HUES64 (cell line): ENCODE measurements around the gene NT5C3B.
"Not testable (repeated sequence)": the region's sequence is repeated elsewhere in the genome, so short reads cannot be mapped to it uniquely, and the experiment has no call there.

Experiments used
- H3K27ac ChIP-seq: 2 replicates; pipeline ENCODE4 v1.7.0; 2013; ENCODE audit warnings: low read depth, low read length, inconsistent platforms
- H3K27me3 ChIP-seq: 2 replicates; pipeline ENCODE4 v1.6.1; 2013; ENCODE audit warnings: mild to moderate bottlenecking, low read length; ENCODE audit not compliant: insufficient read depth
- H3K36me3 ChIP-seq: 2 replicates; pipeline ENCODE4 v1.6.1; 2013; ENCODE audit warnings: mild to moderate bottlenecking, low read length; ENCODE audit not compliant: insufficient read depth
- H3K4me1 ChIP-seq: 2 replicates; pipeline ENCODE4 v1.6.1; 2013; ENCODE audit warnings: mild to moderate bottlenecking, low read length, moderate library complexity; ENCODE audit not compliant: insufficient read depth
- H3K4me3 ChIP-seq: 2 replicates; pipeline ENCODE4 v1.5.1; 2013; ENCODE audit warnings: mild to moderate bottlenecking, low read length, moderate library complexity
- H3K9ac ChIP-seq: 2 replicates; pipeline ENCODE4 v1.6.1; 2013; ENCODE audit warnings: mild to moderate bottlenecking, low read depth, low read length
- H3K9me3 ChIP-seq: 2 replicates; pipeline ENCODE4 v1.6.1; 2013; ENCODE audit warnings: low read depth, low read length; ENCODE audit not compliant: insufficient read depth
- WGBS: fragments of 150-250, 120-280 bp; methylation state at CpG from one replicate; pipeline ENCODE4 v1.1.7; 2013; ENCODE audit warnings: missing lambda C conversion rate; 5-methylcytosine and 5-hydroxymethylcytosine counted together

Gene NT5C3B

DNA sequence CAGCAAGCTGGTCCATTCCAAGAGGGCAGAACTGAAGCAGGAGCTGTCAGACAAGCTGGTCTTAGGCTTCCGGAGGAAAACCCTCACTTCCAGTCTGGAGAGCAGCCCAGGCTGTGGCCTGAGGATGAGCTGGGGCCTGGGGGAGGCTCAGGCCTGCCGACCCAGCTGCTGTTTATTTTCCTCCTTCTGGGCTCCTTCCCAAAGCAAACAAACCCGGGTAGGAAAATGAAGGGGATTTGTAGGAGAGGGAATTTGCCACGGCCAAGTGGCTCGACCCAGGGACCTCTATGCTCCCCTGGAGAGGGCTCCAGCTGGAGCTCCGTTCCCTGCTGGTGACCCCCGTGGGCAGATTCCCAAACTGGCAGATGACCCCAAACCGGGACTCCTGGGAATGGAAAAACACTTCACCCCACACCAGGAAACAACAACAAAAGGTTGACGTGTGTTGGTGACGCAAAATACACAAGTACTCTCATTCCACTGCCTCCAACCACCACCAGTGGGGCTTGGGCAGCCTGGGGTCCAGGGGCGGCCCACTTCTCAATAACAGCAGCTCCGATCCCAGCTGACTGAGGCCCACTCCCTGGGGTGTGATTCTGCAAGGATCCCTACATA is 58.4 kb downstream of the NT5C3B start:
- Histone ChIP-seq H3K9ac (peak overlapping the region; percentile 34; the same call in 1 of the 2 replicates), H3K4me1 (peaks cover 45% of the 10 kb centered on the region), H3K36me3 (peaks cover 2% of the 10 kb centered on the region; the same call in 1 of the 2 replicates), H3K9me3 (no peaks in the 10 kb centered on the region), H3K27ac (peak overlapping the region; percentile 76; the same call in 1 of the 2 replicates), H3K4me3 (no peak overlapping the region), H3K27me3 (no peaks in the 10 kb centered on the region)
- WGBS: 67% methylated on average over 12 of the region's 12 CpGs

DNA sequence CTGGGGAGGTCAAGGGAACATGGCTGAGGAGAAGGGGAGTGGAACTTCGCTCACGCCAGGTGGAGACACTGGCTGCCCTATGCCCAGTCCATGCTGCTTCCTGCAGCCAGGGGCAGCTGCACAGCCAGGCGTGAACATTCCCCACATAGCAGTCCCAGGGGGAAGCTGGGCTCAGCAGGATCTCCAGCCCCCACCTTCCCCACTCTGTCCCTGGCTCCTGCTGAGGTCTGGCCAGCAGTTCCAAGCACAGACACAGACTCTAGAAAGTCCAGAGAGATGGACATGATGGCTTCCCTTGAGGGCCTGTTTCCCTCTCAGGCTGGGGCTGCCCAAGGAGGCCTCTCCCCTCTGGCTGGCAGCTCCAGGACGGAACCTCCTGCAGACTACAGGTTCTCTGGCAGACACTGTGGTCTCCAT is 58.9 kb downstream of the NT5C3B start:
- 77% methylated on average over 4 of the region's 4 CpGs for WGBS
- Histone ChIP-seq H3K36me3 (peaks cover 6% of the 10 kb centered on the region; the same call in 1 of the 2 replicates), H3K9me3 (no peaks in the 10 kb centered on the region), H3K27me3 (no peaks in the 10 kb centered on the region), H3K4me3 (no peak overlapping the region), H3K27ac (peak overlapping the region; percentile 76; the same call in 1 of the 2 replicates), H3K4me1 (peaks cover 46% of the 10 kb centered on the region), H3K9ac (peak overlapping the region; percentile 34; the same call in 1 of the 2 replicates)

GRCh38 chr17:41776262-41776900 is 59.7 kb downstream of the NT5C3B start:
- Histone ChIP-seq H3K4me1 (peaks cover 45% of the 10 kb centered on the region), H3K9ac (peak overlapping the region; percentile 44; the same call in 1 of the 2 replicates), H3K27ac (peak overlapping the region; percentile 73; the same call in 1 of the 2 replicates)
- H3K4me3 ChIP-seq, H3K36me3 ChIP-seq, H3K27me3 ChIP-seq, H3K9me3 ChIP-seq: not testable (repeated sequence)
- 87% methylated on average over 14 of the region's 14 CpGs for WGBS

DNA sequence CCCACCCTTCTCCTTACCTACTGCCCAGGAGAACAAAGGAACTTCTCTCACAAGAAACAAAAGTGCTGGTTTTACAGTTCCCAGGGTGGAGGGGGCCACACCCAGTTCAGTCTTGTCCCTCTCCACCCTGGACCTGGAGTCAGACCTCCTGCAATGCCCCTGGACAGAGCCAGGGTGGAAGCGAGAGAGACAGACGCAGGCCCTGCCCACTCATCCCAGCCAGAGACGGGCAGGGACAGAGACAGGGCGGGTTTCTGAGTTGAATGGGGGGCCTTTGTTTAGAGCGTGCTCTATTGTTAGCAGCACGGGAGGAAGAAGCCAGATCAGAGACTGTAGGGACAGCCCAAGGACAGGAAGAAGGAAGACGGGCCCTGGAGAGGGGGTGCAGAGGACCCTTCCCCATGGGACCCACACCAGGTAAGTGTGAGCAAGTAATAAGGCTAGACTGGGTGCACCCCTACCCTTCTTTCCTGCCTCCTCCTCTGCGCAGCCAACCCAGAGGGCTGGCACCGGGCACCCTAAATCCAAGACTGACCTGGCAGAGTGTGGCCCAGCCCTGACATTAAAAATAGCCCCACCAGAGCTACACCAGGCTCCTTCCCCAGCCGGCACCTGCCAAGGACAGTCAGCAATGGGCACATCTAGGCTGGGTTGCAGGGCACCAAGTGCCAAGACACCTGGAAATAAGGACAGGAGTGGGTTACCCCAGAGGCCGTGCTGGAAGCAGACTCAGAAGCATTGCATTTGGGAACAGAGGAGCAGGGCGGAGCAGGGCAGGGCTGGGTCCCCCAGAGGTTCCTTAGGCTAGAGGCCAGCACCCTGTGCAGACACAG is 60.4 kb downstream of the NT5C3B start:
- peaks cover 14% of the 10 kb centered on the region for H3K36me3 ChIP-seq
- H3K27me3 ChIP-seq: no peaks in the 10 kb centered on the region
- no peak overlapping the region for H3K4me3 ChIP-seq
- H3K9me3 ChIP-seq: no peaks in the 10 kb centered on the region
- H3K27ac ChIP-seq: peak overlapping the region; percentile 73
- WGBS: 52% methylated on average over 12 of the region's 12 CpGs
- peak overlapping the region; percentile 44 for H3K9ac ChIP-seq
- H3K4me1 ChIP-seq: peaks cover 45% of the 10 kb centered on the region
